ENCODE results near the gene NPAS2. TPM values are rescaled to one million over a fixed set of nuclear protein-coding genes. Genes with fewer than 3 reads are reported as not detected.

NPAS2 gene
- total RNA-seq, 6 donors from 2014 or later = 13.8 to 52.5 (median 23.0) TPM

- peaks cover 3 to 10% (median 8%) of the 10 kb centered on the region in 4 donors for H3K4me1 ChIP-seq
- no peak overlapping the region for H3K27ac ChIP-seq
- DNase-seq (no peak), ATAC-seq (ENCODE audit: low FRiP score in 2 of 2) (no peak)
- H3K36me3 ChIP-seq = no peaks in the 10 kb centered on the region
- H3K27me3 ChIP-seq = no peaks in the 10 kb centered on the region
- TF ChIP-seq POLR2AphosphoS5 (IDR thresholded peaks at IDR 0.05) (no peak), POLR2A (IDR thresholded peaks at IDR 0.05) (no peak), EP300 (IDR thresholded peaks at IDR 0.05) (no peak)
- TF ChIP-seq, protein P1, sequence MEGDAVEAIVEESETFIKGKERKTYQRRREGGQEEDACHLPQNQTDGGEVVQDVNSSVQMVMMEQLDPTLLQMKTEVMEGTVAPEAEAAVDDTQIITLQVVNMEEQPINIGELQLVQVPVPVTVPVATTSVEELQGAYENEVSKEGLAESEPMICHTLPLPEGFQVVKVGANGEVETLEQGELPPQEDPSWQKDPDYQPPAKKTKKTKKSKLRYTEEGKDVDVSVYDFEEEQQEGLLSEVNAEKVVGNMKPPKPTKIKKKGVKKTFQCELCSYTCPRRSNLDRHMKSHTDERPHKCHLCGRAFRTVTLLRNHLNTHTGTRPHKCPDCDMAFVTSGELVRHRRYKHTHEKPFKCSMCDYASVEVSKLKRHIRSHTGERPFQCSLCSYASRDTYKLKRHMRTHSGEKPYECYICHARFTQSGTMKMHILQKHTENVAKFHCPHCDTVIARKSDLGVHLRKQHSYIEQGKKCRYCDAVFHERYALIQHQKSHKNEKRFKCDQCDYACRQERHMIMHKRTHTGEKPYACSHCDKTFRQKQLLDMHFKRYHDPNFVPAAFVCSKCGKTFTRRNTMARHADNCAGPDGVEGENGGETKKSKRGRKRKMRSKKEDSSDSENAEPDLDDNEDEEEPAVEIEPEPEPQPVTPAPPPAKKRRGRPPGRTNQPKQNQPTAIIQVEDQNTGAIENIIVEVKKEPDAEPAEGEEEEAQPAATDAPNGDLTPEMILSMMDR (IDR thresholded peaks at IDR 0.05) = no peak
- H3K9me3 ChIP-seq = no peaks in the 10 kb centered on the region
- 93 to 95% methylated on average over 12 of the region's 12 CpGs for WGBS, 2 donors
- H3K4me3 ChIP-seq = no peak overlapping the region
Measured at GRCh38 chr2:100962366-100963025, 142.6 kb downstream of the NPAS2 start.

GRCh38 chr2:100963026-100963375 is 143.1 kb downstream of the NPAS2 start:
- no peaks in the 10 kb centered on the region for H3K36me3 ChIP-seq
- TF ChIP-seq EP300 (IDR thresholded peaks at IDR 0.05) (no peak), POLR2AphosphoS5 (IDR thresholded peaks at IDR 0.05) (no peak), POLR2A (IDR thresholded peaks at IDR 0.05) (no peak)
- TF ChIP-seq, protein P1 (IDR thresholded peaks at IDR 0.05) = no peak
- no peaks in the 10 kb centered on the region for H3K27me3 ChIP-seq
- 93 to 95% methylated on average over 4 of the region's 4 CpGs for WGBS, 2 donors
- ATAC-seq (ENCODE audit: low FRiP score in 2 of 2) (no peak), DNase-seq (no peak)
- no peak overlapping the region for H3K27ac ChIP-seq
- no peaks in the 10 kb centered on the region for H3K9me3 ChIP-seq
- H3K4me3 ChIP-seq = no peak overlapping the region
- peaks cover 0 to 7% (median 4%) of the 10 kb centered on the region in 4 donors for H3K4me1 ChIP-seq

DNA sequence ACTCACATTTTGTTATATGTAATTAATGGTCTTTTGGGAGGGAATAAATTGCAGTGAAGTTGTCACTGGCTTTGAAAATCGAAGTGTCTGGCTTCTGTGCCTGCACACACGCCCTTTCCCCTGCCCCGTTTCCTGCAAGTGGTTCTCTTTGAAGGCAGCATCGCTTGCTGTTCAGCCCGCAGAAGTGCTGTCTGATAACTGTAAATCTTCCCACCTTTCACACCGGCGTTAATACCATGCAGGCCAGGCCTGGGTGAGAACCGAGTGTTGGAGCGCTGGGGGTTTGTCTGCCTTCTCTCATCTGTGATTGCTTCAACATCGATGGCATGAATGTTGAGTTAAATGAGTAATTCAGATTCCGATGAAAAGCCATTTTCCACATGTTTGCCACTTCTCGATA is 144.3 kb downstream of the NPAS2 start:
- Histone ChIP-seq H3K9me3 (no peaks in the 10 kb centered on the region), H3K36me3 (no peaks in the 10 kb centered on the region), H3K27me3 (no peaks in the 10 kb centered on the region), H3K27ac (no peak overlapping the region), H3K4me3 (no peak overlapping the region), H3K4me1 (peaks cover 0 to under 1% (median 0%) of the 10 kb centered on the region in 4 donors)
- ATAC-seq (ENCODE audit: low FRiP score in 2 of 2) (no peak), DNase-seq (no peak)
- TF ChIP-seq POLR2A (IDR thresholded peaks at IDR 0.05) = no peak
- TF ChIP-seq POLR2AphosphoS5 (IDR thresholded peaks at IDR 0.05) = no peak
- TF ChIP-seq, protein P1 (IDR thresholded peaks at IDR 0.05) = no peak
- TF ChIP-seq EP300 (IDR thresholded peaks at IDR 0.05) = no peak
- 74 to 80% methylated on average over 12 of the region's 12 CpGs for WGBS, 2 donors

DNA sequence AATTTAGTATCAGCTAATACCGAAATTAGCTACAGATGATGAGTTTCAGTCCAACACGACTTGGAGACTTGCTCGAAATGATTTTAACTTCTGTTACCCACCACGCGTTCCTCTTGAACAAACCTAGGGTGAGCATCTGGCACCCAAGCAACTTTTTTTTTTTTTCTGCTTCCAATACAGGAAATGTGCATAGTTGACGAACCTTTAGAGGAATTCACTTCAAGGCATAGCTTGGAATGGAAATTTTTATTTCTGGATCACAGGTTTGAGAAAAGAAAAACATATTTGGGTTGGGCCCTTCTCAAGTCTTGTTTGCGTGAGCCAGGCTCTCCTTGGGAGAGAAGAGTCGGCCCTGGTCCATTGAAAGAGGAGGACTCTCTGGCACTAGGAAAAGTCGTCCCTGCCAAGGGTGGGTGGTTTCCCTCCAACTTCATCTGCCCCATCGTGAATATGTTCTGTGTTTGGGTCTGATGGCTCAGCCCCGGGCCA is 144.8 kb downstream of the NPAS2 start:
- 76 to 82% methylated on average over 11 of the region's 11 CpGs for WGBS, 2 donors
- ATAC-seq (ENCODE audit: low FRiP score in 2 of 2) (peak in 1 of 2 donors; percentile 49), DNase-seq (no peak)
- Histone ChIP-seq H3K27ac (no peak overlapping the region), H3K4me3 (no peak overlapping the region), H3K4me1 (no peaks in the 10 kb centered on the region), H3K9me3 (no peaks in the 10 kb centered on the region), H3K36me3 (no peaks in the 10 kb centered on the region), H3K27me3 (no peaks in the 10 kb centered on the region)
- no peak for TF ChIP-seq POLR2A (IDR thresholded peaks at IDR 0.05)

GRCh38 chr2:100965596-100965995 is 145.7 kb downstream of the NPAS2 start:
- H3K4me3 ChIP-seq = no peak overlapping the region
- WGBS, 2 donors = 91 to 94% methylated on average over 5 of the region's 5 CpGs
- ATAC-seq (ENCODE audit: low FRiP score in 2 of 2) (no peak), DNase-seq (no peak)
- H3K27ac ChIP-seq = no peak overlapping the region
- H3K36me3 ChIP-seq = no peaks in the 10 kb centered on the region
- H3K4me1 ChIP-seq = no peaks in the 10 kb centered on the region
- no peaks in the 10 kb centered on the region for H3K27me3 ChIP-seq
- TF ChIP-seq EP300 (IDR thresholded peaks at IDR 0.05) = no peak
- TF ChIP-seq, protein P1 (IDR thresholded peaks at IDR 0.05) = no peak
- no peak for TF ChIP-seq POLR2A (IDR thresholded peaks at IDR 0.05)
- TF ChIP-seq POLR2AphosphoS5 (IDR thresholded peaks at IDR 0.05) = no peak
- H3K9me3 ChIP-seq = no peaks in the 10 kb centered on the region

Data from upper lobe of left lung (tissue), 6 donors.